Ovary (tissue), 9 donors: Measurements from ENCODE around the gene CD79A. TPM values are rescaled to one million over a fixed set of nuclear protein-coding genes. Genes with fewer than 3 reads are reported as not detected.

Source experiments
- DNase-seq, 5 donors: peaks; one replicate each; pipeline ENCODE4 v3.0.0-alpha.2; 2019 to 2020
- H3K27ac ChIP-seq, 2 donors: fragments of 200-600 bp; one replicate each; pipeline versions ENCODE4 v1.5.1 to v1.8.0; 2019 to 2022
- H3K27me3 ChIP-seq: fragments of 200-600 bp; one replicate; pipeline ENCODE4 v1.8.0; 2022
- H3K36me3 ChIP-seq: fragments of 200-600 bp; sonication (generic); one replicate; pipeline ENCODE4 v1.5.1; 2019
- H3K4me1 ChIP-seq: one replicate; pipeline ENCODE4 v1.8.1; 2013; ENCODE audit warnings: mild to moderate bottlenecking, moderate library complexity; ENCODE audit not compliant: insufficient read depth
- H3K4me3 ChIP-seq: fragments of 200-600 bp; sonication (generic); one replicate; pipeline ENCODE4 v1.5.1; 2017
- H3K9me3 ChIP-seq, 2 donors: fragments of 200-600 bp in 1 of 2; sonication (generic) in 1 of 2; one replicate each; pipeline versions ENCODE4 v1.5.1 to v1.8.1; 2013 to 2019; ENCODE audit warnings: mild to moderate bottlenecking in 1 of 2, moderate library complexity in 1 of 2
- CTCF ChIP-seq, 3 donors: fragments of 450-650 bp in 2 of 3; fragments of 200-600 bp in 1 of 3; IDR thresholded peaks; one replicate each; pipeline versions ENCODE4 v1.5.1 to v1.8.0; 2016 to 2022; ENCODE audit warnings: antibody characterized with exemption in 3 of 3, mild to moderate bottlenecking in 1 of 3
- EP300 ChIP-seq: sonication (generic); formaldehyde crosslinking; IDR thresholded peaks from one replicate; pipeline ENCODE4 v1.6.1; 2017; ENCODE audit warnings: antibody characterized with exemption
- POLR2A ChIP-seq: fragments of 450-650 bp; IDR thresholded peaks from one replicate; pipeline ENCODE4 v1.6.1; 2017; ENCODE audit warnings: antibody characterized with exemption, mild to moderate bottlenecking, moderate library complexity
- WGBS, 3 donors: extraction: QIAGEN DNeasy Blood & Tissue Kit in 1 of 3; methylation state at CpG; one replicate each; pipeline versions ENCODE4 v1.1.5 to v1.1.7; 2013 to 2017; 5-methylcytosine and 5-hydroxymethylcytosine counted together
- intact Hi-C, 4 donors: fragments of 100-400 bp; cut with DNase I; formaldehyde crosslinking; loops; one replicate each; pipeline versions ENCODE4 v1.11.0 to v1.15.1; 2022 to 2023
- polyA plus RNA-seq, 2 donors: library from polyadenylated mRNA; stranded (reverse); fragments of 200-250 nt in 1 of 2; fragments of 350-450 nt in 1 of 2; fragmentation: Illumina TruSeq in 1 of 2; extraction: RNeasy Lipid Tissue Mini Kit (QIAGEN cat#74804) in 1 of 2; gene quantifications; one replicate each; pipeline ENCODE4 v1.2.3, GENCODE V29; 2013 to 2014
- total RNA-seq, 7 donors: library from RNA; depleted of rRNA in 2 of 7; stranded (reverse); fragments of >200 nt in 2 of 7; fragmentation: NEBNext Ultra II Directional in 3 of 7; extraction: Animal tissue kit (Norgen Biotek cat#: 25700) in 3 of 7; gene quantifications; one replicate each; pipeline versions ENCODE4 v1.1.0 to v1.2.4, GENCODE V29; 2016 to 2023
- donor health status: DM: no; HTN: no; CAD: no; lungs with moderate emphysema.
- donor health status: DM: no; HTN: no; CAD: no.
- donor health status: Bipolar disorder and iron deficiency.
- donor health status: DM: yes; HTN: yes; CAD: no.
- donor health status: DM: no; HTN: no; CAD: no.
- donor health status: DM: yes; HTN: yes; CAD: no.

CD79A gene
- total and polyA plus RNA-seq, 9 donors, result 0.25 to 1.4 (median 0.63) TPM; not detected in 1

GRCh38 chr19:41864374-41864773 lies 12.7 kb upstream of the CD79A start:
- intact Hi-C loops, result loop anchor here in 1 of 4 donors (5.0 kb wide), 1 partner anchor 93 kb away; the partner anchor contains the start of gene RABAC1
- H3K27me3 ChIP-seq, result no peaks in the 10 kb centered on the region
- no peak overlapping the region for H3K27ac ChIP-seq
- no peaks in the 10 kb centered on the region for H3K9me3 ChIP-seq
- H3K4me1 ChIP-seq, result peaks cover 6% of the 10 kb centered on the region
- DNase-seq, result no peak
- WGBS, 3 donors, result 71 to 79% (median 72%) methylated on average over 5 of the region's 5 CpGs
- no peaks in the 10 kb centered on the region for H3K36me3 ChIP-seq
- no peak for TF ChIP-seq CTCF (IDR thresholded peaks at IDR 0.05)
- no peak for TF ChIP-seq POLR2A
- no peak for TF ChIP-seq EP300
- H3K4me3 ChIP-seq, result no peak overlapping the region

GRCh38 chr19:41866284-41866683 lies 10.8 kb upstream of the CD79A start:
- TF ChIP-seq POLR2A, result no peak
- no peak for TF ChIP-seq EP300
- no peak for TF ChIP-seq CTCF (IDR thresholded peaks at IDR 0.05)
- intact Hi-C loops, result no loop called here
- Histone ChIP-seq H3K27me3 (no peaks in the 10 kb centered on the region), H3K4me3 (no peak overlapping the region), H3K36me3 (no peaks in the 10 kb centered on the region), H3K4me1 (no peaks in the 10 kb centered on the region), H3K27ac (no peak overlapping the region), H3K9me3 (no peaks in the 10 kb centered on the region)
- no peak for DNase-seq
- WGBS, 3 donors, result 91 to 92% (median 91%) methylated on average over 3 of the region's 3 CpGs

DNA sequence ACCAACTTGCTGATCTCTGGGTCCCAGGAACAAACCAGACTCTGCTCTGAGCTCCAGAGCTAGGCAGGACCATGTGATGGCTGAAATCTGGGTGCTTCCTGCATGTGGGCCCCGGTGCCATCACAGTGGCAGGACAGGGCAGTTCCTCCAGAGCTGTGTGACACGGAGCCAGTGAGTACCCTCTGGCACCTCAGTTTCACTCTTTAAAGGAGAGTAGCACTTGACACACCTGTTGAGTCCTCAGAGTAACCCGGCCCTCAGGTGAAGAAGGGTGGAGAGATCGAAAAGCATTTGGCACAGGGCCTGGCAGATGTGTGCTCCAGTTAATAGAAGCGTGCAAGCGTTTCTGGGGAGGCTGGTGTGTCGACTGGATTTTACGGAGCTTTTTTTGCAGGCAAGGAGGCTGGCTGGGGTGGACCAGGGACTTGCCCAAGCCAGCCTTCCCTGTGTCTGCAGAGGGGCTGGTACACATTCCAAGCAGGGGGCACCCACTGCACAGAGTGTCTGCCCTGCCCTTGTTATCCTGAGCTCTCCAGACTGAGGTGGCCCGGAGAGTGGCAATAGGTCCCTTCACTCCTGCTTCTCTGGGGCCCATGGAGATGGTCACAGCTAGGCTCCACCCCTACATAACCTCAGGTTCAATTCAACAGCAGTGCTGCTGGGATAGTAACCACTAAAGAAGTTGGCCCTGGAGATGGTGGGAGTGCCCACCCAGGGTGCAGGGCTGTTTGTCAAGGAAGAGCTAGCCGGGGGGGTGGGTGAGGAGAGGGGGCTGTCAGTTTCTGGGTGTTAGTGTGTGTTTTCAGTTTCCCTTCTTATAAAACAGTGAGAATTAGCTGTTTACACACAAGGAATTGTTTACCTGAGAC lies 8.7 kb upstream of the CD79A start:
- intact Hi-C loops, result no loop called here
- no peaks in the 10 kb centered on the region for H3K4me1 ChIP-seq
- H3K36me3 ChIP-seq, result no peaks in the 10 kb centered on the region
- no peak for DNase-seq
- WGBS, 3 donors, result 68 to 74% (median 72%) methylated on average over 10 of the region's 10 CpGs
- no peak overlapping the region for H3K4me3 ChIP-seq
- H3K27ac ChIP-seq, result no peak overlapping the region
- no peak for TF ChIP-seq EP300
- no peak for TF ChIP-seq POLR2A
- TF ChIP-seq CTCF (IDR thresholded peaks at IDR 0.05), result no peak
- H3K9me3 ChIP-seq, result no peaks in the 10 kb centered on the region
- H3K27me3 ChIP-seq, result no peaks in the 10 kb centered on the region

DNA sequence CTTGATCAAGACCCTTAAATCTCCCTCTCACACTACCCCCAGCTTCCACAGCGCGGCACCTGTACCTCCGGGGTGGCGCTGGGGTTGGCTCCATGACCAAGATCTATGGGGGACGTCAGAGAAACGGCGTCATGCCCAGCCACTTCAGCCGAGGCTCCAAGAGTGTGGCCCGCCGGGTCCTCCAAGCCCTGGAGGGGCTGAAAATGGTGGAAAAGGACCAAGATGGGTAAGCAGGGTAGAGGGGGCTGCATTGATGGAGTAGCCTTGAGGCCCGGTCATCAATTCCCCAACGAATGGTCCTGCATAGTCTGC lies 8.1 kb upstream of the CD79A start:
- H3K27ac ChIP-seq, result no peak overlapping the region
- no peaks in the 10 kb centered on the region for H3K27me3 ChIP-seq
- no peaks in the 10 kb centered on the region for H3K36me3 ChIP-seq
- H3K9me3 ChIP-seq, result no peaks in the 10 kb centered on the region
- no peak for TF ChIP-seq EP300
- no peak for TF ChIP-seq CTCF (IDR thresholded peaks at IDR 0.05)
- TF ChIP-seq POLR2A, result no peak
- WGBS, 3 donors, result 76 to 80% (median 78%) methylated on average over 12 of the region's 12 CpGs
- no peak for DNase-seq
- intact Hi-C loops, result no loop called here
- H3K4me1 ChIP-seq, result no peaks in the 10 kb centered on the region
- no peak overlapping the region for H3K4me3 ChIP-seq
